ENCODE data around the gene WNT9B.

DNA sequence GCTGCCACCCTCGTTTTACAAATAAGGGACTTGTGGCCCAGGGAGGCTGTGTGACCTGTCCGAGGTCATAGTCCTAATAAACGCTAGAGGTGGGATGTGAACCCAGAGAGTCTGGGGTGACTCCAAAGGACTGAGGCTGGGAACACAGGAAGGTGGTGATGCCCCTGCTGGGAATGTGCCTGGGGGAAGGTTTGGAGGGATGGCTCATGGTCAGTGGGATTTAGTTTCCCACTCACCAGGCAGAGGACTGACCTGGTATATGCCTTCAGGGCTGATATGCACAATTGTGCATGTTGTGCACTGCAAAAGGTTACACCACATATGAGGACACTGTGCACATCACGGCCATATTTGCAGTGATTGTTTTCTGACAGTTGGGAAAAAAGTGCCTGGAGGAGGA lies 13.9 kb upstream of the WNT9B start:
- TF ChIP-seq, protein P1, sequence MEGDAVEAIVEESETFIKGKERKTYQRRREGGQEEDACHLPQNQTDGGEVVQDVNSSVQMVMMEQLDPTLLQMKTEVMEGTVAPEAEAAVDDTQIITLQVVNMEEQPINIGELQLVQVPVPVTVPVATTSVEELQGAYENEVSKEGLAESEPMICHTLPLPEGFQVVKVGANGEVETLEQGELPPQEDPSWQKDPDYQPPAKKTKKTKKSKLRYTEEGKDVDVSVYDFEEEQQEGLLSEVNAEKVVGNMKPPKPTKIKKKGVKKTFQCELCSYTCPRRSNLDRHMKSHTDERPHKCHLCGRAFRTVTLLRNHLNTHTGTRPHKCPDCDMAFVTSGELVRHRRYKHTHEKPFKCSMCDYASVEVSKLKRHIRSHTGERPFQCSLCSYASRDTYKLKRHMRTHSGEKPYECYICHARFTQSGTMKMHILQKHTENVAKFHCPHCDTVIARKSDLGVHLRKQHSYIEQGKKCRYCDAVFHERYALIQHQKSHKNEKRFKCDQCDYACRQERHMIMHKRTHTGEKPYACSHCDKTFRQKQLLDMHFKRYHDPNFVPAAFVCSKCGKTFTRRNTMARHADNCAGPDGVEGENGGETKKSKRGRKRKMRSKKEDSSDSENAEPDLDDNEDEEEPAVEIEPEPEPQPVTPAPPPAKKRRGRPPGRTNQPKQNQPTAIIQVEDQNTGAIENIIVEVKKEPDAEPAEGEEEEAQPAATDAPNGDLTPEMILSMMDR (IDR thresholded peaks at IDR 0.05; ENCODE audit: poor library complexity): no peak
- TF ChIP-seq EZH2phosphoT487 (IDR thresholded peaks at IDR 0.05; ENCODE audit: low read depth, severe bottlenecking, unreplicated experiment): no peak

All from hepatocyte (in vitro differentiated cells).